HG03457 (cell line): ENCODE measurements around the gene ATE1.

Experiments
- ATAC-seq: cut with Tn5 transposase; IDR thresholded peaks from one replicate; pipeline ENCODE4 v1.9.1; 2021; ENCODE audit warnings: moderate number of reproducible peaks; ENCODE audit not compliant: unreplicated experiment

Gene ATE1

DNA sequence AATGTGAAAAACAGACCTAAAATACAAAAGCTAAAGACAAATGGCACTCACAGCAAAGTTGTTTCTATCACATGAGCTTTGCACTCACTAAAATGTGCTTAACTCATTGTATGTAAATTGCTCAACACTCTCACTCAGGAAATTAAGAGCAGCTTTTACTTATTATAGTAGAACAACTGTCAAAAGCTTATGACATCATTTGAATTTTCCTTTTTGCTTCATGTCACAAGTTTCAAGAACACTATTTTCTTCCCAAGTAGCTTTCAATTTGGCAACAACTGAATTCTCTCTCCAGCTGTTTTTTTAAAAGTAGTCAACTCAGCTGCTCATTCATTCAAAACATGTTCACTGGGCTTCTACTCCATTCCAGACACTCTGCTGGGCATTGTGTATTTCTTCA, 46.9 kb downstream of the ATE1 start:
- no peak for ATAC-seq

- no peak for ATAC-seq
These were observed 48.4 kb downstream of the ATE1 start for GRCh38 chr10:121879476-121879875.

DNA sequence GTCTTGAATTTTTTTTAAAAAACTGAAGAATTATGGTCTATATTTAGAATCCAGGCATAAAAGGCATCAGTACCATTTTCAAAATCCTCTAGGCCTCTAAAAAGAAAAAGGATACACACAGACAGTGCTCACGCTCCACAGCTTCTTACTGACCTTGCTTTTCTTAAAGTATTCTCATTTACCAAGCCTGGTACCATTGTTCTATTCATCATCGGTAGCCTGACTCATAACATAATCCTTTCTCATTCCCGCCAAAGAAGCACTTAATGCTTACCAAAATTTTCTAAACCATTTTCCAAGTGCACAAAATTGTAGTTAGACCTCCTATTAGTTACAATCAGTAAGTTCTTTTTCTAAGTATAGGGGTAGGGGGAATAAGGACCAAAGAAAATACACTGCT, 54.6 kb downstream of the ATE1 start:
- ATAC-seq, result no peak

GRCh38 chr10:121870413-121870812, 57.4 kb downstream of the ATE1 start:
- ATAC-seq, result no peak

- ATAC-seq, result no peak
These were observed 62.3 kb downstream of the ATE1 start for GRCh38 chr10:121865554-121865953.

GRCh38 chr10:121864653-121865052, 63.2 kb downstream of the ATE1 start:
- no peak for ATAC-seq

DNA sequence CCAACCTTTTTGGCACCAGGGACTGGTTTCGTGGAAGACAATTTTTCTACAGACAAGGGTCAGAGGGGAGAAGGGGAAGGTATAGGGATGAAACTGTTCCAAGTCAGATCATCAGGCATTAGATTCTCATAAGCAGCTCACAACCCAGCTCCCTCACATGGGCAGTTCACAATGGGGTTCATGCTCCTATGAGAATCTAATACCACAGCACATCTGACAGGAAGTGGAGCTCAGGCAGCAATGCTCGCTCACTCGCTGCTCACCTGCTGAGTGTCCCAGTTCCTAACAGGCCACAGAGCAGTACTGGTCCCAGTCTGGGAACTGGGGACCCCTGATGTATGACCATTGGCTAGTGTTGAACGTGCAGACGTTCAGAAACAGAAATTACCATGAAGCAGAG, 63.7 kb downstream of the ATE1 start:
- ATAC-seq, result no peak

DNA sequence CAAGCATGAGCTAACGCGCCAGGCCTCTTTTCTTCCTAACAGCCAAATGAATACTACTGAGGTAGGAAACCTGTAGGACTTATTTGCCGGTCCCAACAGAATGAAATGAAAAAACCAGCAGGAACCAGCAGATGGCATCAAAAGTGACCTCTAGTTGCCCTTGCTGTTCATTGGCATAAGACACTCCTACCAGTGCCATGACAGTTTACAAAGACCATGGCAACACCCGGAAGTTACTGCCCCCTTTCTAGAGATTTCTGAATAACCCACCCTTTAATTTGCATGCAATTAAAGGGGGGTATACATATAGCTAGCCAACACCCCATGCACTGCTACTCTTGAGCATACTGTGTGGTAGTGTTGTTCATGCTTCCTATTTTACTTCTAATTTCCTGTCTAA, 65.2 kb downstream of the ATE1 start:
- ATAC-seq, result no peak

DNA sequence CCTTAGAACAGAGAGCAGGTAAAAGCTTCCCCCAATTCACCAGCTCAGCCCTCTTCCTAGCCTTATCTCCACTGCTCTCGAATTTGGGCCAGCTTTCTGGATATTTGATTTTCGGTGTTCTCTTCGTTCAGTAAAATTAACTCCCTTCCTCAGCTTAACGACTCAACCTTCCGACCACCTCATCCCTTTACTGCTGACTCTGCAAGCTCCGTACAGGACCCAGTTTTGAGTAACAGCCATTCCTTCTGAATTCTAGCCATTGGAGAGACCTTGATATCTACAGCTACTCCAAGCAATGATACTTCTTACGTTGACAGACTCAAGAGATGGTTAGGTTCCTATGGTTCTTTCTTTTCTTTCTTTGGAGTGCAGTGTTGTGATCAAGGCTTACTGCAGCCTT, 65.8 kb downstream of the ATE1 start:
- no peak for ATAC-seq

GRCh38 chr10:121860810-121861209, 67.0 kb downstream of the ATE1 start:
- no peak for ATAC-seq

GRCh38 chr10:121854809-121855445, 72.9 kb downstream of the ATE1 start:
- ATAC-seq, result no peak

DNA sequence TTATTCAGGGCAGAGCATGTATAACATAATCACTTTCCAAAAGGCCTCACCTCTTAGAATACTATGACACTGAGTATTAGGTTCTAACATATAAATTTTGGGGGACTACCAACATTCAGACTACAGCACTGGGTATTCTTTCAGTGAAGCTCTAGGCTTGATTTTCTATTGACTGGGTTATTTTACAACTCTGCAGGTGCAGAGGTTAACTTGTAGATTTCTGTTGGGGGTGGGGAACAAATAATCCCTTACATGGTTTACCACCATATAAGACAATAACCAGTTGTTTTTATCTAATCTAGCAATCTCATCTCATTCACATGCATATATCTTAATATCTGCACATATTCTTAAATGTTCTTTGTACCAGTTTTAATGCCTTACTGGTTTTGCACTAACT, 73.9 kb downstream of the ATE1 start:
- ATAC-seq, result no peak

DNA sequence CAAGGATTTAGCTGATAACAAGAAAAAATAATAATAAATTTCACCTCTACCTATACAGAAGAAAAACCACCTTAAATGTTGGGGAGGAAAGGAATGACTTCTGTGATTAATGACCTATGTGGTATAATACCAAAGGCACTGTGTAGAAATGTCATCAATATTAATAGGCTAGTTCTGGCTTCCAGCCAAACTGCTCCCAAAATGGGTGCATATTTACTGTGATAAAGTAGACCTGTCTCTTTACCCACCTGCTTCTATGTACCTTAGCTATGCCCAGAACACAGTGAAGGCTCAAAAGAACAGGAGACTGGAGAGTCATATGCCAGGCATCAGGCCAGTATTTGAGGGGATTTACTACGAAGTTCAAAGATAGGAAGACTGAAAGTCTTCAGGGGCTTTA, 76.0 kb downstream of the ATE1 start:
- ATAC-seq, result no peak

DNA sequence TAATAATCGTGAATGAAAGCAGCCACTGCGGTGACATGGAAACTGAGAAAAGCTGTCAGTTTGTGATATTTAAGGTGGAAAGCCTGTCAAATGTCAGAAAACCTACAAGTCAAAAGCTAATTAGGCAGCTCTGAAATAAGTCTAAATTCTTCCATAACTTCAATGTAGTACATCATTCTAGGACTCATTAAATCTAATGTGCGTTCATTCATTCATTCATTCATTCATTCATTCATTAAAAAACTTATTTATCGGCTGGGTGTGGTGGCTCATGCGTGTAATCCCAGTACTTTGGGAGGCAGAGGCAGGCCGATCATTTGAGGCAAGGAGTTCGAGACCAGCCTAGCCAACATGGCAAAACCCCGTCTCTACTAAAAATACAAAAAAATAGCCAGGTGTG, 79.7 kb downstream of the ATE1 start:
- no peak for ATAC-seq

- ATAC-seq, result no peak
These were observed 81.3 kb downstream of the ATE1 start for GRCh38 chr10:121846555-121846954.

DNA sequence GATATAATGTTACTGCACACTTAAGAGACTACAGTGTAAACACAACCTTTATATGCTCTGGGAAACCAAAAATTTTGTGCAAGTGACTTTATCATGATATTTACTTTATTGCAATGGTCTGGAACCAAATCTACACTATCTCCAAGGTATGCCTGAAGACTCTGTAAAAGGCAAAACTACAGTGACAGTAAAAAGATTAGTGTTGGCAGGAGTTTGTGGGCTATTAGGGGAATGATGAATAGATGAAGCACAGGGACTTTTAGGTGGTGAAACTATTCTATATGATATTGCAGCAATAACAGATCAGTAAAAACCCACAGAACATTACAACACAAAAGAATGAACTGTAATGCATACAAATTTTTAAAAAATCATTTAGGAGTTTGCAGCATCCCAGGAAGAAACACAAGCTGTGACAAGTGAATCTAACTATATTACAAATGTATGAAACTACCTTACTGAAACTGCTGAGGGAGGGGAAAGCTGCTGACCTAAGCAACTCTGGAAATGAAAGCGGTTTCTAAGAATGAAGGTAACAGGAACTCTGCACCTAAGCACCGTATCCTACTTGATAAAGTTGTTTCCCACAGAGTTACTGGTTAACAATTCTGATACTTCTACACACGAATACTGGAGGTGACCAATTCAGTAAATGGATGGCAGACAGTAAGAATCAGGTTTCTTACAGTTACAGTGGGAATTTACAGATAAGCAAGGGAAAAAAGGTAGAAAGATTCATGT, 82.6 kb downstream of the ATE1 start:
- ATAC-seq, result peak; percentile 77

GRCh38 chr10:121844537-121844936, 83.3 kb downstream of the ATE1 start:
- no peak for ATAC-seq

GRCh38 chr10:121843379-121843778, 84.5 kb downstream of the ATE1 start:
- no peak for ATAC-seq

DNA sequence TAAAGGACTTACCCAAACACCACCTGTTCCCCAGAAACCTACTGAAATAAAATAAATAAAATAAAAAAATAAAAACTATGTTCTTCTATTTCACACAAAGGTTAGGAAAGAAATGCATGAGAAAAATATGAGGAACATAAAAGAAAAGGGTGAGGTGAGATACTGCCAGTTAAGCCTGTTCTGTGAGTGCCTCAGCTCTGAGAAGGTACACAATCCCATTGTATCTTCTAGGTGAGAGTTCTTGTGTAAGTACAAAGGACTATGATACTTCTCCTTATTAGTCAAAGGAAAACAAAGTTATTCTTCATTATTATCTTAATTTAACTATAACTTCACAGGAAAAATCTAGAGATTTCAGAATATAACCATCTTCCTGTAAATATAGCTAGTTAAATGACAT, 86.0 kb downstream of the ATE1 start:
- ATAC-seq, result no peak

DNA sequence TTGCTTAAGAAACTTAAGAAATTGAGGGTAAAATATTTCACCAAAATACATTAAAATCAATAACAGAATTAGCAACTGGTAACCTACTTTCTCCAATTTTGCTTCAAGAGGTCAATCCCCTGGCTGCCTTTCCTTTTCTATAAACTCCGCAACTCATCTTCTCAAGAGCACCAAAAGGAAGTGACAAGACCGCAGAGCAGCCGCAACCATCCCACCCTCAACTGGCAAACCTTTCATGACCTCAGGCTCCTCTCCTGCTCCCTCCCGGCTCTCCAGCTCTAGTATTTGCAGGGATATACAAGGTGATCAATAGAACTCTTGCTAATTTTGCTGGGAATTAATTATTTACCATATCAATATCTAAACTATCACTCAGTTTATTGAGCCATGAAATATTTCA, 88.9 kb downstream of the ATE1 start:
- no peak for ATAC-seq

- no peak for ATAC-seq
These were observed 89.7 kb downstream of the ATE1 start for GRCh38 chr10:121838149-121838548.

DNA sequence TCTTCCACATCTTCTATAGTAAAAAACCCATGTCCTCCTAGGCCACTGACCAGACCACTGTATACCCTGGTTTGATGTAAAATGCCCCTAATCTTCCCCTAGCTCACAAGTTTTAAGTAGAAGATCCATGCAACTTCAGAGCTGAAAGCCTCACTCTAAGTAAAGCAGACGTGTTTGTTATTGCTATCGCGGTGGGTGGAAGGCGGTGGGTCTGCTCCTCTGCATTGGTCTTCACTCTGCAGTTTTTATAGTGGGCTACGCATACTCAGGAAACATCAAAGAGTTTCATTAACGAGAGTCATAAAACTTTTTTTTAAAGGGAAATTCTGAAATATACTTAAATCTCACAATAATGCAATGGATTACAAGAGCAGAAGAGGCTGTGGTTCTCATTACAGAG, 91.7 kb downstream of the ATE1 start:
- no peak for ATAC-seq

- no peak for ATAC-seq
These were observed 92.5 kb downstream of the ATE1 start for GRCh38 chr10:121835376-121835775.
